OCI-LY3 (cell line): ENCODE results near the gene TSEN2.

Experiments used
- H2AFZ ChIP-seq: fragments of 200-600, 300-600 bp; shearing (Covaris generic); 2 replicates; pipeline ENCODE4 v1.6.0; 2014; ENCODE audit warnings: antibody characterized with exemption, low read depth, low read length
- H3K27ac ChIP-seq: fragments of 200-600, 300-600 bp; sonication (generic); 2 replicates; pipeline ENCODE4 v1.5.1; 2014; ENCODE audit warnings: mild to moderate bottlenecking, low read length, moderate library complexity, mixed read lengths
- H3K27me3 ChIP-seq: fragments of 200-600, 300-600 bp; sonication (generic); 2 replicates; pipeline ENCODE4 v1.6.1; 2014; ENCODE audit warnings: low read depth, low read length, mixed read lengths
- H3K36me3 ChIP-seq: fragments of 200-600, 300-600 bp; sonication (generic); replicated peaks from 2 replicates; pipeline ENCODE3; 2014; ENCODE audit warnings: low read depth, low read length, mixed read lengths
- H3K4me1 ChIP-seq: fragments of 300-600, 200-600 bp; sonication (generic); 2 replicates; pipeline ENCODE4 v1.6.1; 2014; ENCODE audit warnings: low read length, mixed read lengths
- H3K4me2 ChIP-seq: fragments of 200-600, 300-600 bp; sonication (generic); 2 replicates; pipeline ENCODE4 v1.6.1; 2014; ENCODE audit warnings: low read length, mixed read lengths
- H3K4me3 ChIP-seq: fragments of 300-600, 200-600 bp; sonication (generic); 2 replicates; pipeline ENCODE4 v1.5.1; 2014; ENCODE audit warnings: antibody characterized with exemption, mild to moderate bottlenecking, low read length, moderate library complexity
- H3K79me2 ChIP-seq: fragments of 300-600, 200-600 bp; shearing (Covaris generic); 2 replicates; pipeline ENCODE4 v1.6.1; 2014; ENCODE audit warnings: mild to moderate bottlenecking, low read length, mixed read lengths
- H3K9ac ChIP-seq: fragments of 300-600, 200-600 bp; shearing (Covaris generic); 2 replicates; pipeline ENCODE4 v1.6.0; 2014; ENCODE audit warnings: mild to moderate bottlenecking, low read length, moderate library complexity
- H3K9me3 ChIP-seq: fragments of 200-600, 300-600 bp; shearing (Covaris generic); 2 replicates; pipeline ENCODE4 v1.6.1; 2014; ENCODE audit warnings: low read length, mixed read lengths; ENCODE audit not compliant: insufficient read depth
- H4K20me1 ChIP-seq: fragments of 200-600, 300-600 bp; sonication (generic); 2 replicates; pipeline ENCODE4 v1.6.1; 2016; ENCODE audit warnings: low read length, mixed read lengths; ENCODE audit not compliant: insufficient read depth
- CTCF ChIP-seq: fragments of 200-600, 300-600 bp; sonication (generic); IDR thresholded peaks from 2 replicates; pipeline ENCODE4 v1.5.1; 2014; ENCODE audit warnings: antibody characterized with exemption, low read length, low read depth
- EZH2phosphoT487 ChIP-seq: fragments of 200-600 bp; shearing (Covaris generic); IDR thresholded peaks from 2 replicates; pipeline ENCODE4 v1.6.1; 2018; ENCODE audit warnings: antibody characterized with exemption, mixed run types, low read depth

TSEN2 gene

GRCh38 chr3:12443781-12444522, 40.3 kb upstream of the TSEN2 start:
- Histone ChIP-seq H3K4me1 (no peaks in the 10 kb centered on the region), H3K36me3 (no peaks in the 10 kb centered on the region), H3K9me3 (no peaks in the 10 kb centered on the region), H3K27ac (no peak overlapping the region), H2AFZ (no peak overlapping the region), H3K79me2 (no peaks in the 10 kb centered on the region), H3K9ac (no peak overlapping the region), H4K20me1 (no peaks in the 10 kb centered on the region), H3K4me3 (no peak overlapping the region), H3K4me2 (no peak overlapping the region), H3K27me3 (peaks cover 27% of the 10 kb centered on the region)
- TF ChIP-seq EZH2phosphoT487: no peak
- no peak for TF ChIP-seq CTCF

GRCh38 chr3:12444582-12445471, 39.5 kb upstream of the TSEN2 start:
- no peaks in the 10 kb centered on the region for H3K4me1 ChIP-seq
- H3K27me3 ChIP-seq: peaks cover 27% of the 10 kb centered on the region
- H3K4me3 ChIP-seq: no peak overlapping the region
- H2AFZ ChIP-seq: no peak overlapping the region
- H4K20me1 ChIP-seq: no peaks in the 10 kb centered on the region
- no peak overlapping the region for H3K9ac ChIP-seq
- TF ChIP-seq CTCF: no peak
- TF ChIP-seq EZH2phosphoT487: no peak
- no peak overlapping the region for H3K4me2 ChIP-seq
- H3K36me3 ChIP-seq: no peaks in the 10 kb centered on the region
- no peak overlapping the region for H3K27ac ChIP-seq
- no peaks in the 10 kb centered on the region for H3K9me3 ChIP-seq
- H3K79me2 ChIP-seq: no peaks in the 10 kb centered on the region

GRCh38 chr3:12445523-12446240, 38.6 kb upstream of the TSEN2 start:
- no peak overlapping the region for H2AFZ ChIP-seq
- H3K9me3 ChIP-seq: no peaks in the 10 kb centered on the region
- H3K4me3 ChIP-seq: no peak overlapping the region
- no peaks in the 10 kb centered on the region for H4K20me1 ChIP-seq
- H3K79me2 ChIP-seq: no peaks in the 10 kb centered on the region
- no peak overlapping the region for H3K27ac ChIP-seq
- TF ChIP-seq CTCF: no peak
- TF ChIP-seq EZH2phosphoT487: no peak
- no peak overlapping the region for H3K4me2 ChIP-seq
- peaks cover 27% of the 10 kb centered on the region for H3K27me3 ChIP-seq
- no peaks in the 10 kb centered on the region for H3K36me3 ChIP-seq
- no peak overlapping the region for H3K9ac ChIP-seq
- no peaks in the 10 kb centered on the region for H3K4me1 ChIP-seq

GRCh38 chr3:12446298-12446697, 38.0 kb upstream of the TSEN2 start:
- TF ChIP-seq EZH2phosphoT487 (no peak), CTCF (no peak)
- H4K20me1 ChIP-seq: no peaks in the 10 kb centered on the region
- no peak overlapping the region for H3K9ac ChIP-seq
- H2AFZ ChIP-seq: no peak overlapping the region
- H3K9me3 ChIP-seq: no peaks in the 10 kb centered on the region
- H3K4me1 ChIP-seq: no peaks in the 10 kb centered on the region
- H3K36me3 ChIP-seq: no peaks in the 10 kb centered on the region
- no peak overlapping the region for H3K27ac ChIP-seq
- H3K27me3 ChIP-seq: peaks cover 27% of the 10 kb centered on the region
- H3K4me2 ChIP-seq: no peak overlapping the region
- H3K79me2 ChIP-seq: no peaks in the 10 kb centered on the region
- H3K4me3 ChIP-seq: no peak overlapping the region
